ENCODE measurements around the gene OLFM4.
A peak's percentile ranks its signal among the peaks of the same experiment; 100 is the strongest.

Gene OLFM4

GRCh38 chr13:53068585-53069520, 40.2 kb downstream of the OLFM4 start:
- peak; percentile 52 for DNase-seq

- no peak for DNase-seq
Measured at GRCh38 chr13:53069800-53070199, 41.2 kb downstream of the OLFM4 start.

- DNase-seq = no peak
Measured at GRCh38 chr13:53073711-53074110, 45.1 kb downstream of the OLFM4 start.

- DNase-seq = no peak
Measured at GRCh38 chr13:53074114-53074513, 45.5 kb downstream of the OLFM4 start.

- DNase-seq = no peak
Measured at GRCh38 chr13:53075356-53076041, 46.9 kb downstream of the OLFM4 start.

GRCh38 chr13:53079691-53080090, 51.1 kb downstream of the OLFM4 start:
- DNase-seq = no peak

- DNase-seq = no peak
Measured at GRCh38 chr13:53088871-53089270, 60.3 kb downstream of the OLFM4 start.

- no peak for DNase-seq
Measured at GRCh38 chr13:53089951-53090350, 61.3 kb downstream of the OLFM4 start.

GRCh38 chr13:53090461-53090860, 61.8 kb downstream of the OLFM4 start:
- DNase-seq = no peak

GRCh38 chr13:53092931-53093330, 64.3 kb downstream of the OLFM4 start:
- no peak for DNase-seq

- DNase-seq = no peak
Measured at GRCh38 chr13:53098455-53098854, 69.8 kb downstream of the OLFM4 start.

GRCh38 chr13:53100394-53101063, 71.9 kb downstream of the OLFM4 start:
- DNase-seq = no peak
